H9 (cell line): ENCODE data around the gene MAD1L1. TPM values are rescaled to one million over a fixed set of nuclear protein-coding genes. Genes with fewer than 3 reads are reported as not detected.

Experiments
- DNase-seq: peaks from one replicate; pipeline ENCODE4 v3.0.0-alpha.2; 2017
- H2AFZ ChIP-seq: one replicate; pipeline ENCODE4 v1.6.1; 2013; ENCODE audit warnings: mild to moderate bottlenecking, low read length, control low read depth, moderate library complexity
- H2AK5ac ChIP-seq: 2 replicates; pipeline ENCODE4 v1.6.1; 2013; ENCODE audit warnings: low read length, control low read depth, mixed read lengths; ENCODE audit not compliant: insufficient read length
- H2BK120ac ChIP-seq: one replicate; pipeline ENCODE4 v1.6.1; 2013; ENCODE audit warnings: low read depth, mild to moderate bottlenecking, low read length, control low read depth, inconsistent platforms; ENCODE audit not compliant: poor library complexity, severe bottlenecking
- H2BK12ac ChIP-seq: 2 replicates; pipeline ENCODE4 v1.6.1; 2013; ENCODE audit warnings: low read length, control low read depth, mixed read lengths, low read depth; ENCODE audit not compliant: insufficient read length
- H2BK15ac ChIP-seq: 2 replicates; pipeline ENCODE4 v1.6.1; 2013; ENCODE audit warnings: low read depth, low read length, control low read depth
- H2BK20ac ChIP-seq: one replicate; pipeline ENCODE4 v1.6.1; 2013; ENCODE audit warnings: low read depth, mild to moderate bottlenecking, low read length, control low read depth, inconsistent platforms; ENCODE audit not compliant: poor library complexity, severe bottlenecking
- H2BK5ac ChIP-seq: 2 replicates; pipeline ENCODE4 v1.6.1; 2013; ENCODE audit warnings: low read length, control low read depth, mixed read lengths; ENCODE audit not compliant: insufficient read length
- H3K14ac ChIP-seq: 2 replicates; pipeline ENCODE4 v1.6.1; 2013; ENCODE audit warnings: low read length, control low read depth; ENCODE audit not compliant: insufficient read depth
- H3K18ac ChIP-seq: 2 replicates; pipeline ENCODE4 v1.6.1; 2013; ENCODE audit warnings: low read depth, mild to moderate bottlenecking, mixed read lengths, low read length, control low read depth; ENCODE audit not compliant: insufficient read length
- H3K23ac ChIP-seq: 2 replicates; pipeline ENCODE4 v1.6.1; 2013; ENCODE audit warnings: low read length, control low read depth, mixed read lengths, low read depth; ENCODE audit not compliant: insufficient read length
- H3K23me2 ChIP-seq: 2 replicates; pipeline ENCODE4 v1.6.1; 2013; ENCODE audit warnings: low read depth, mild to moderate bottlenecking, mixed read lengths, low read length, control low read depth; ENCODE audit not compliant: insufficient read length, poor library complexity, severe bottlenecking
- H3K27ac ChIP-seq: 2 replicates; pipeline ENCODE4 v1.5.1; 2013; ENCODE audit warnings: low read length, control low read depth, mixed read lengths, low read depth; ENCODE audit not compliant: insufficient read length
- H3K27me3 ChIP-seq: 2 replicates; pipeline ENCODE4 v1.6.1; 2013; ENCODE audit warnings: low read length, control low read depth, inconsistent platforms; ENCODE audit not compliant: insufficient read depth
- H3K4ac ChIP-seq: 2 replicates; pipeline ENCODE4 v1.6.1; 2013; ENCODE audit warnings: low read depth, mild to moderate bottlenecking, control low read depth, inconsistent platforms, low read length, moderate library complexity
- H3K4me1 ChIP-seq: 2 replicates; pipeline ENCODE4 v1.6.1; 2013; ENCODE audit warnings: low read length, control low read depth, inconsistent platforms; ENCODE audit not compliant: insufficient read depth
- H3K4me2 ChIP-seq: 2 replicates; pipeline ENCODE4 v1.6.1; 2013; ENCODE audit warnings: low read length, control low read depth, mixed read lengths; ENCODE audit not compliant: insufficient read length, insufficient read depth
- H3K56ac ChIP-seq: 2 replicates; pipeline ENCODE4 v1.6.1; 2013; ENCODE audit warnings: low read depth, mild to moderate bottlenecking, mixed read lengths, low read length, control low read depth; ENCODE audit not compliant: insufficient read length
- H3K79me1 ChIP-seq: 2 replicates; pipeline ENCODE4 v1.6.1; 2013; ENCODE audit warnings: low read depth, mild to moderate bottlenecking, moderate library complexity, low read length, control low read depth, inconsistent platforms; ENCODE audit not compliant: insufficient read depth, poor library complexity, severe bottlenecking
- H3K79me2 ChIP-seq: 2 replicates; pipeline ENCODE4 v1.6.1; 2013; ENCODE audit warnings: low read length, control low read depth, inconsistent platforms; ENCODE audit not compliant: insufficient read depth
- H3K9ac ChIP-seq: 2 replicates; pipeline ENCODE4 v1.6.1; 2013; ENCODE audit warnings: low read length, control low read depth, mixed read lengths; ENCODE audit not compliant: insufficient read length; ENCODE audit errors: extremely low read depth
- H3K9me3 ChIP-seq: one replicate; pipeline ENCODE4 v1.6.1; 2013; ENCODE audit warnings: low read depth, low read length, inconsistent platforms; ENCODE audit not compliant: control insufficient read depth
- H3T11ph ChIP-seq: one replicate; pipeline ENCODE4 v1.6.1; 2013; ENCODE audit warnings: mild to moderate bottlenecking, low read length, control low read depth, inconsistent platforms
- H4K20me1 ChIP-seq: one replicate; pipeline ENCODE4 v1.6.1; 2013; ENCODE audit not compliant: control insufficient read depth, insufficient read length, insufficient read depth
- H4K5ac ChIP-seq: 2 replicates; pipeline ENCODE4 v1.6.1; 2013; ENCODE audit warnings: low read depth, mild to moderate bottlenecking, mixed read lengths, low read length, control low read depth; ENCODE audit not compliant: insufficient read length
- H4K8ac ChIP-seq: replicated peaks from 2 replicates; pipeline ENCODE4 v1.6.1; 2013; ENCODE audit warnings: low read length, control low read depth, mixed read lengths, low read depth; ENCODE audit not compliant: insufficient read length
- H4K91ac ChIP-seq: 2 replicates; pipeline ENCODE4 v1.6.1; 2013; ENCODE audit warnings: low read depth, mild to moderate bottlenecking, moderate library complexity, mixed read lengths, low read length, control low read depth; ENCODE audit not compliant: insufficient read length
- H3K27ac Mint-ChIP-seq, 3 experiments: 2 replicates in 2 of 3; 3 replicates in 1 of 3; pipeline ENCODE4 v1.8.0; 2020 to 2021; ENCODE audit warnings: mixed read lengths in 3 of 3, mild to moderate bottlenecking in 1 of 3, moderate library complexity in 1 of 3
- H3K27me3 Mint-ChIP-seq: 2 replicates; pipeline ENCODE4 v1.8.0; 2021; ENCODE audit warnings: low read depth, mild to moderate bottlenecking, moderate library complexity, mixed read lengths
- H3K36me3 Mint-ChIP-seq, 3 experiments: 2 replicates in 2 of 3; 3 replicates in 1 of 3; pipeline ENCODE4 v1.8.0; 2020 to 2021; ENCODE audit warnings: low read depth in 3 of 3, mixed read lengths in 3 of 3; ENCODE audit not compliant: insufficient read depth in 1 of 3
- H3K4me1 Mint-ChIP-seq, 2 experiments: 2 replicates each; pipeline ENCODE4 v1.8.0; 2020; ENCODE audit warnings: mixed read lengths in 2 of 2
- H3K4me3 Mint-ChIP-seq, 2 experiments: 2 replicates in 1 of 2; 3 replicates in 1 of 2; pipeline ENCODE4 v1.8.0; 2020 to 2021; ENCODE audit warnings: mild to moderate bottlenecking in 2 of 2, mixed read lengths in 2 of 2, moderate library complexity in 1 of 2
- H3K9me3 Mint-ChIP-seq, 2 experiments: 2 replicates in 1 of 2; 3 replicates in 1 of 2; pipeline ENCODE4 v1.8.0; 2020; ENCODE audit warnings: mild to moderate bottlenecking in 2 of 2, mixed read lengths in 2 of 2, moderate library complexity in 1 of 2
- CTCF ChIP-seq: fragments of 200-600 bp; sonication (generic); conservative IDR thresholded peaks from 3 replicates; pipeline ENCODE4 v1.8.0; 2021; ENCODE audit warnings: antibody characterized with exemption, mild to moderate bottlenecking
- WGBS: extraction: QIAGEN DNeasy Blood & Tissue Kit; methylation state at CpG from one replicate; pipeline ENCODE4 v1.1.7; 2013; ENCODE audit warnings: missing lambda C conversion rate, low lambda C conversion rate, mixed read lengths; ENCODE audit not compliant: insufficient read length; ENCODE audit errors: extremely low coverage; 5-methylcytosine and 5-hydroxymethylcytosine counted together
- total RNA-seq: library from RNA; stranded (reverse); gene quantifications from 2 replicates; pipeline ENCODE4 v1.2.1, GENCODE V29; 2021

Gene MAD1L1
- total RNA-seq, 1 experiment from 2014 or later = 39.0 TPM

- H3K23me2 ChIP-seq = no peaks in the 10 kb centered on the region
- H3K79me1 ChIP-seq = no peaks in the 10 kb centered on the region
- H3K18ac ChIP-seq = no peak overlapping the region
- DNase-seq = no peak
- H2BK120ac ChIP-seq = no peak overlapping the region
- H2BK12ac ChIP-seq = no peak overlapping the region
- no peak overlapping the region for H4K8ac ChIP-seq
- no peak overlapping the region for H4K91ac ChIP-seq
- H3K4ac ChIP-seq = no peak overlapping the region
- H3K23ac ChIP-seq = no peak overlapping the region
- H3K14ac ChIP-seq = no peak overlapping the region
- TF ChIP-seq CTCF = no peak
- H3K79me2 ChIP-seq = no peaks in the 10 kb centered on the region
- H3K4me2 ChIP-seq = no peak overlapping the region
- no peak overlapping the region for H2AK5ac ChIP-seq
- no peaks in the 10 kb centered on the region for H3K27me3 ChIP-seq
- H3K9me3 Mint-ChIP-seq = 0 out of 5 replicates have a peak, but pooled peaks cover 0 to 4% of the 10 kb centered on the region in 2 experiments
- no peaks in the 10 kb centered on the region for H3K27me3 Mint-ChIP-seq
- H3K9me3 ChIP-seq = no peaks in the 10 kb centered on the region
- no peak overlapping the region for H4K5ac ChIP-seq
- no peak overlapping the region for H3K56ac ChIP-seq
- H3K27ac Mint-ChIP-seq = peak overlapping the region; percentile 54 to 83 (median 61); a peak in 4 of 7 replicates
- H2BK5ac ChIP-seq = no peak overlapping the region
- no peak overlapping the region for H3K27ac ChIP-seq
- no peaks in the 10 kb centered on the region for H4K20me1 ChIP-seq
- no peak overlapping the region for H3K9ac ChIP-seq
- H3K4me3 Mint-ChIP-seq = no peak overlapping the region
- no peak overlapping the region for H3T11ph ChIP-seq
- H2AFZ ChIP-seq = no peak overlapping the region
- WGBS = no CpG with 5 or more reads among the region's 10 CpGs
- H3K4me1 ChIP-seq = no peaks in the 10 kb centered on the region
- H2BK20ac ChIP-seq = no peak overlapping the region
- no peaks in the 10 kb centered on the region for H3K4me1 Mint-ChIP-seq
- peaks cover 0 to 2% (median 0%) of the 10 kb centered on the region in 3 experiments; a peak in 2 of 7 replicates for H3K36me3 Mint-ChIP-seq
- no peak overlapping the region for H2BK15ac ChIP-seq
These were observed 225.2 kb downstream of the MAD1L1 start for GRCh38 chr7:2007551-2007950.
